AG09309 (cell line): ENCODE measurements around the gene ZKSCAN4.

Experiments
- DNase-seq: peaks from one replicate; pipeline ENCODE4 v3.0.0-alpha.2; 2010; ENCODE audit warnings: low read depth
- H3K4me3 ChIP-seq: 2 replicates; pipeline ENCODE4 v1.5.1; 2011; ENCODE audit warnings: mild to moderate bottlenecking, low read depth, low read length, moderate library complexity; ENCODE audit not compliant: control insufficient read depth
- CTCF ChIP-seq: IDR thresholded peaks from 2 replicates; pipeline ENCODE4 v1.5.1; 2011; ENCODE audit warnings: mild to moderate bottlenecking, low read depth, low read length, inconsistent platforms; ENCODE audit not compliant: insufficient read depth, control insufficient read depth; ENCODE audit errors: missing control alignments

ZKSCAN4 gene

GRCh38 chr6:28220257-28221133, 31.6 kb downstream of the ZKSCAN4 start:
- H3K4me3 ChIP-seq: no peak overlapping the region
- TF ChIP-seq CTCF: no peak
- DNase-seq: no peak

- DNase-seq: no peak
Observed at GRCh38 chr6:28218312-28219248, 33.5 kb downstream of the ZKSCAN4 start.

GRCh38 chr6:28217890-28218289, 34.2 kb downstream of the ZKSCAN4 start:
- TF ChIP-seq CTCF: no peak
- DNase-seq: no peak
- H3K4me3 ChIP-seq: no peak overlapping the region

More at GRCh38 chr6:28218312-28219248, 33.5 kb downstream of the ZKSCAN4 start:
- peak overlapping the region; percentile 63 for H3K4me3 ChIP-seq
- no peak for TF ChIP-seq CTCF

- no peak overlapping the region for H3K4me3 ChIP-seq
- no peak for TF ChIP-seq CTCF
- no peak for DNase-seq
Observed at GRCh38 chr6:28215425-28215824, 36.6 kb downstream of the ZKSCAN4 start.

GRCh38 chr6:28213213-28213523, 38.9 kb downstream of the ZKSCAN4 start:
- no peak for DNase-seq
- no peak overlapping the region for H3K4me3 ChIP-seq
- no peak for TF ChIP-seq CTCF

- peak; percentile 67 for DNase-seq
- H3K4me3 ChIP-seq: peak overlapping the region; percentile 51
- TF ChIP-seq CTCF: no peak
Observed at GRCh38 chr6:28212510-28213212, 39.4 kb downstream of the ZKSCAN4 start.
